HG02642 (cell line): Measurements from ENCODE around the gene GLB1L3.
"Not testable (repeated sequence)": the region's sequence is repeated elsewhere in the genome, so short reads cannot be mapped to it uniquely, and the experiment has no call there.

Source experiments
- ATAC-seq: cut with Tn5 transposase; IDR thresholded peaks from one replicate; pipeline ENCODE4 v1.9.1; 2021; ENCODE audit warnings: mild to moderate bottlenecking; ENCODE audit not compliant: unreplicated experiment, poor library complexity

GLB1L3 gene

DNA sequence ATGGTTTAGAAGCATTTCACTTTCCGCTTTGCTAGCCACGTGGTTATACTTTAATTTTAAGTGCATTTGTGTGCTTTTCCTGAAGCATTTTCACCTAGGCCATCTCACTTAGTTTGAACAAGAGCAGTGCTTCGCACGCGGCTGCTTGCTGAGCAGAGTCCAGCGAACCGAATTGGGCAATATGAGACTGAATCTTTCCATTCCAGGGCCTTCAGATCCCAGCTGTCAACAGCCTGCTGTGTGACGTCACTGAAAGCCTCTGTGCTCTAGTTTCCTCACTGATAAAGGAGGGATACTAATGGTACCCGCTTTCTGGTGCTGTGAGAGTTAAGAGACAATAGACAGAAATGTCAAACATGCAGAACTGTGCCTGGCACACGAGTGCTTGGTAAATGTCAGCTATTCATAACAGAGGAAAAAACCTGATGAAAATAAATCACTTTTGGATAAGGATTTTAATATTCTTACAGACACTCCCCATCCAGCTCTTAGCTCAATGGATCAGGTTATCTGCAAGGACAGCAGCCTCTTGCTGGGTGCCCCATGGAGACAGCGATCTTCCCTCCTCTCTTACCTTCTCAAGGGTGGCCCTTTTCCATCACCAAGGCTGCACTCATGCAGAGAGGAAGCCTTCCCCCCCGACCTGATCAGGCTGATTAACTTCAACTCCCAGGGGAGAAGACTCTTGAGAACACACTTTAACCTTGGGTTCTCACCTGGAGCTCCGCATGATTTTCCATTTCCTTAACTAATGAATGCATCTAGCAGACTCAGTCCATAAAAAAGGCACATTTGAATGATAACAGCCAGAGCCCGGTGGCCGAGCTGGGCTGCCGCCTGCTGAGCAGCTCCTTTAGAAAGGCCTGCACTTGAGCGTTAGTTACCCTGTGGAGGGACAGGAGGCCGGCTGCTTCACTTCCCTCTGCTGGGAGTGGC, 3.5 kb upstream of the GLB1L3 start:
- no peak for ATAC-seq

GRCh38 chr11:134273317-134273712, 2.9 kb upstream of the GLB1L3 start:
- no peak for ATAC-seq

GRCh38 chr11:134275188-134275533, 1.0 kb upstream of the GLB1L3 start:
- ATAC-seq: no peak

GRCh38 chr11:134276396-134277182, 410 bp downstream of the GLB1L3 start:
- peak; percentile 26 for ATAC-seq

DNA sequence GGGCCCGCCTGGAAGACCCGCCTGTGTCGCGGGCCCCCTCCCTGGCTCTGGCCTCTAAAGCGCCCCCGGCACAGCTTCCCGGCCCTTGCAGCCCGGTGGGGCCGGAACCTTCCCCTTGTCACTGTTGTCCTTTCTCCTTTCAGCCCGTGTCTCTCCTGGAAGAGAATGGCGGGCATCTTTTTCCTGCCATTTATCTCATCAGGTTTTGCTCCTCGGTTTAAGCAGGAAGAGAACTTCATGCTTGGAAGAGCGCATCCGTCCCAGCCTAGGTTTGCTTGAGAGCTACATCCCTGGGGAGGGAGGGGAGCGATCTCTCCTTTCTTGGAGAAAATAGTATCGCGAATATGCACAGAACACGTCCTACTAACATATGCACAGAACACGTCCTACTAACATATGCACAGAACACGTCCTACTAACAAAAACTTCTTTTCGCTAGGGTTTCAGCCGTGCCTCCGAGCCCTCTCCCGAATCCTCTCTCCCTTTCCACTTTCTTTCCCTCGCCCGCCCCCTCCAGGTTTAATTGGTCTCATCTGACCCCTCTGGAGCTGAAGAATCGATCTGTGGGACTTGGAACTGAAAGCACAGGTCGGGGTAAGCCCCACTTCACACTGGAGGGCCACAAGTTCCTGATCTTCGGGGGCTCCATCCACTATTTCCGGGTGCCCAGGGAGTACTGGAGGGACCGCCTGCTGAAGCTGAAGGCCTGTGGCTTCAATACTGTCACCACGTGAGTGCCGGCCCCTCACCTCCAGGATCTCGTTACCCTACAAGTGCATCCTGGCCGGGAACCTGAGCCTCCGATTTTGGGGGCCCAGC, 1.2 kb downstream of the GLB1L3 start:
- no peak for ATAC-seq

DNA sequence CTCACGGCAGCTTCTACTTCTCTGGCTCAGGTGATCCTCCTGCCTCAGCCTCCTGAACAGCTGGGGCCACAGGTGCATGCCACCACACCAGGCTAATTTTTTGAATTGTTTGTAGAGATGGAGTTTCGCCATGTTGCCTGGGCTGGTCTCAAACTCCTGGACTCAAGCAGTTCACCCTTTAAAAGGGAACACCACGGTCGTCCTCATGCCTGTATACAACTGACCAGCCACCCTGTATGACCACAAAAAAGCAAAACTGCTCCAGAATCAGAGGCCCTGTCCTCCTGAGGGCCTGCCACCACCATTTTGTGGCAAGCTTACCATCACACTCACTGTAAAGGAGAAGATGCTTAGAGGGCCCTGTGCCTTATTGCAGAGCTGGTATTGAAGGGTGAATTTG, 2.2 kb downstream of the GLB1L3 start:
- ATAC-seq: no peak

DNA sequence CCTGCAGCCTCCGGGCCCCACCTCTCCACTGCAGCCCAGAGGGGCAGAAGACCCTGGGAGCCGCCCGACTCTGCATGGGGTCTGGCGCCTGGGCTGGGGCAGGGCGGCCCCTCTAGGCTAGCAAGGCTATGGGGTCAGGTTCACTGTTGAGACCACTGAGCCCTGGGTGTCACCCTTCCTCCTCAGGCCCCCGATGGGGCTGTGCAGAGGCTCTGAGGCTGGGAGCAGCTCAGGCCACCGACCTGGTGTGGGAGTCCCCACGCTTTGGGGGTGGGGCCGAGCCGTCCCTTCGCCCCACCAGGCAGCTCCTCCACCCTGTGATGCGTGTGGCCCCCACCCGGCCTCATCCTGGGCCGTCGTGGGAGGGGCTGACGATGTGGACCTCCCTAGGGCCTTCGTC, 5.5 kb downstream of the GLB1L3 start:
- ATAC-seq: not testable (repeated sequence)

GRCh38 chr11:134282121-134283045, 6.2 kb downstream of the GLB1L3 start:
- no peak for ATAC-seq

DNA sequence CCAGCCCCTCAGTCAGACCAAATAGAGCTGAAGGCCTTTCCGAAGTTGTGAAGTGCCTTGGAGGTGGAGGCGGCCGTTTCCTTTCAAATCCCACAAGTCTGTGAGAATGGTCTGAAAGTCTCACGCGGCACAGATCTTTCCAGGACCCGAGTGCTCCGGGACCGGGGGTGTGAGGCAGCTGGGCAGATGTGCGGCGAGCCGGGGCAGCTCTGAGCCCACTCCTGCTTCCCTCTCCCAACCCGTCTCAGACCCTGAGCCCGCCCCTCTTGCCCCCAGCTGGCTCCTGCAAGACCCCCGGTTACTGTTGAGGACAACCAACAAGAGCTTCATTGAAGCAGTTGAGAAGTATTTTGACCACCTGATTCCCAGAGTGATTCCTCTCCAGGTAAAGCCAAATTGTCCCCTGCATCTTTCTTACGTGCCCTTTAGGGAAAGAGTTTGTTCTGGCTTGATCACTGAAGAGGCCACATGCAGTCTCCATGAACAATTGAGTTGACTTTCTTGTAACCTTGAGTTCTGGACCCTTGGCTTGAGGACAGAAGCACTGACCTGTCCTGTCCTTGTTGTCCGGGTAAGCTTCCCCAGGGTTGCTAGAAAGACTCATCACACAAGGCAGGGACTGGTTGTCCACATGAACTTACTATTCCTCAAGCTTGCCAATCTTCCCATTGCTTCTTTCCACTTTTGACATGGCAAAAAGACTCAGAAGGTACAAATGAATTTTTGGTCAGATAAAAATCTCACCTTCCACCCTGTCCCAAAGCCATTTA, 7.5 kb downstream of the GLB1L3 start:
- ATAC-seq: no peak

GRCh38 chr11:134284349-134284748, 8.2 kb downstream of the GLB1L3 start:
- not testable (repeated sequence) for ATAC-seq

GRCh38 chr11:134287561-134287960, 11.4 kb downstream of the GLB1L3 start:
- ATAC-seq: no peak

DNA sequence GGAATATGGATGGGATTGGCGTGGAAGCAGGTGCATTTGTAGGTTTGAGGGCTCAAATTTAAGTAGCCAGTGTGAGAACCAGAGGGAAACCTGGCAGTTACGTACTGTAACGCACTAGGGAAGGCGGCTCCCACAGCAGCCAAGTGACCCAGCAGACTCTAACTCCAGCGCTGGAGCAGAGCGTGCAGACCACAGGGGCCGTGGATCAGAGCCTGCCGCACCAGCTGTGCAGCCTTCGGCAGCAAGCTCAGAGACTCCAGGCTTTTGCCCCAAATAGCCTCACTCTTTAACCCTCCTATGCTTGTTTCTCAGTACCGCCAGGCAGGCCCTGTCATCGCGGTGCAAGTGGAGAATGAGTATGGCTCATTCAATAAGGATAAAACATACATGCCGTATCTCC, 12.3 kb downstream of the GLB1L3 start:
- no peak for ATAC-seq

GRCh38 chr11:134289167-134289566, 13.0 kb downstream of the GLB1L3 start:
- ATAC-seq: no peak

GRCh38 chr11:134289789-134290188, 13.6 kb downstream of the GLB1L3 start:
- ATAC-seq: no peak

- ATAC-seq: no peak
Observed at GRCh38 chr11:134290646-134291045, 14.5 kb downstream of the GLB1L3 start.

DNA sequence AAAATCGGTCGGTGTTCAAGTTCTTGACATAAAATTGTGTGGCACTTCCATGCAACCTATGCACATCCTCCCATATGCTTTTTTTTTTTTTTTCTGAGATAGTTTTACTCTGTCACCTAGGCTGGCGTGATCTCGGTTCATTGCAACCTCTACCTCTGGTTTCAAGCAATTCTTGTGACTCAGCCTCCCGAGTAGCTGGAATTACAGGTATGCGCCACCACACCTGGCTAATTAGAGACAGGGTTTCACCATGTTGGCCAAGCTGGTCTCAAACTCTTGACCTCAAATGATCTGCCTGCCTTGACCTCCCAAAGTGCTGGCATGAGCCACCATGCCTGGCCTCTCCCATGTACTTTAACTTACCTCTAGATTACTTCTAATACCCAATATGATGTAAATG, 15.0 kb downstream of the GLB1L3 start:
- no peak for ATAC-seq

DNA sequence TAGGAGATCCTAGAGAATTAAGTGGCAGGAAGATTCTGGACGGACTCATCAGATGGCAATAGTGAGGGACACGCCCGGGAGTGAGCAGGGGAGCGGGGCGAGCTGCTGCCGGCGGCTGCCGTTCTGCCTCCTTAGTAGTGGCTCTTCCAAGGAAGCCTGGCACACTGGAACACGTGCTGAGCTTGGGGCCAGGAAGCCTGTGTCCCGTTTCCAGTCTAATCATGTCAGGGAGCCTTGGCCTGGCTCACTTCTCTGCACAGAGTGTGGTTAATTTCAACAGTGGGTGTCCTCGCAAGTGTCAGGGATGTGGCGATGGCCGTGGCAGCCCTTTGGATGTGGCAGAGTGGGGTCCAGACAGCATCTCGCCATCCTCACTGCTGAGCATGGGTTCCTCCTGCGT, 16.5 kb downstream of the GLB1L3 start:
- ATAC-seq: no peak

DNA sequence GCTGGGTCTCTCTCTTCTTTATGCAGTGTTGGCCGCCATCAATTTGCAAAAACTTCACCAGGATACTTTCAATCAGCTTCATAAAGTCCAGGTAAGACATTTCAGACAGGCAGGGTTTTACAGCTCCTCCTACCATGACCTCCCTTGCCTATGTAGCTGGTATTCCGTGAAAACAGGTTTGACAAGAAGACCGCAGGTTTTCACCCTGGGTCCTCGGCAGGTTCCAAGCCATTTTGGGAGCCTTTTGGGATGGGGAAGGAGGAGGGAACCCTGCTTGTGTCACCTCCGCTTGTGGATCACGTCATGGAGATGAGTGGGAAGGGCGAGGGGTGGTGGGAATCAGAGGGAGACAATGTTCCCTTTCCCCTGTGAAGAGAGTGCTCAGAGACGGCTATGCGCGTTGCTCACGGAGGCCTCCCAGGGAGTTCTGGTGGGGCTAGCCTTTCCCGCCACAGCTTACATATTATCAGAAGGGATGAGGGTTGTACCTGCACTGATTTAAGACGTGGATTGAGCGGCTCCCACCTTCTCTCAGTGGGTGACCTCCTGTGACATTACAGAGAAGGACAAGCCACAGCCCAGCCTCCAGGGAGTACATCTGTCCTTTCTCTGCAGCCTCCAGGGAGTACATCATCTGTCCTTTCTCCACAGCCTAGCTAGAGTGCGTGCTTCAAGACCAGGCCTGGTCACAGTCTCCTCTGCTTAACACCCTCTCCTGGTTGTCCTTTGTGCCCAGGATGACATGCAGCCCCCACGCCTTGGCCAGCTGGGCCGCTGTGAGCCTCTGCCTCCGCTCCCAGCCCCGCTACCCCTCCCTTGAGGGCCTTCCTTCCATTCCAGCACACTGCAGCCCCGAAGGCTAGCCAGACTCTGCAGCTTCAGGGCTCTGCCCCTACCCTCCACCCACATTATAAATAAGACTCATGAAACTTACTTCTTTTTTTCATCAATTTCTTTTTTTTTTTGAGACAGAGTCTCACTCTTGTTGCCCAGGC, 17.2 kb downstream of the GLB1L3 start:
- no peak for ATAC-seq
